GM18520 (cell line): ENCODE data around the gene SLC2A9.

Experiments used
- ATAC-seq: cut with Tn5 transposase; IDR thresholded peaks from one replicate; pipeline ENCODE4 v1.9.1; 2021; ENCODE audit not compliant: unreplicated experiment

Gene SLC2A9

GRCh38 chr4:10020871-10021652, at the start of gene SLC2A9:
Gene SLC2A9, minus strand, starts transcription at chr4:10021497. Its CDS starts 68 bp downstream, at chr4:10021429.
- ATAC-seq: no peak

- ATAC-seq: no peak
These were observed 47.9 kb upstream of the SLC2A9 start for GRCh38 chr4:10069075-10069642.

- ATAC-seq: no peak
These were observed 45.7 kb upstream of the SLC2A9 start for GRCh38 chr4:10066670-10067651.

GRCh38 chr4:10066206-10066605, 44.9 kb upstream of the SLC2A9 start:
- no peak for ATAC-seq

- no peak for ATAC-seq
These were observed 42.4 kb upstream of the SLC2A9 start for GRCh38 chr4:10063544-10064300.

- ATAC-seq: no peak
These were observed 40.5 kb upstream of the SLC2A9 start for GRCh38 chr4:10061650-10062415.

- ATAC-seq: no peak
These were observed 37.1 kb upstream of the SLC2A9 start for GRCh38 chr4:10058371-10058770.

GRCh38 chr4:10057023-10057395, 35.7 kb upstream of the SLC2A9 start:
- no peak for ATAC-seq

GRCh38 chr4:10056334-10057022, 35.2 kb upstream of the SLC2A9 start:
- ATAC-seq: no peak

GRCh38 chr4:10055871-10056270, 34.6 kb upstream of the SLC2A9 start:
- no peak for ATAC-seq

- no peak for ATAC-seq
These were observed 33.3 kb upstream of the SLC2A9 start for GRCh38 chr4:10054571-10055041.

GRCh38 chr4:10053635-10054453, 32.5 kb upstream of the SLC2A9 start:
- ATAC-seq: no peak

GRCh38 chr4:10051517-10052135, 30.3 kb upstream of the SLC2A9 start:
- ATAC-seq: no peak

GRCh38 chr4:10050721-10051120, 29.4 kb upstream of the SLC2A9 start:
- ATAC-seq: no peak

GRCh38 chr4:10050261-10050661, 29.0 kb upstream of the SLC2A9 start:
- no peak for ATAC-seq

- no peak for ATAC-seq
These were observed 27.8 kb upstream of the SLC2A9 start for GRCh38 chr4:10048941-10049697.

GRCh38 chr4:10047967-10048366, 26.7 kb upstream of the SLC2A9 start:
- ATAC-seq: no peak
